Loucy (cell line): ENCODE results near the gene PEMT.
"Not testable (repeated sequence)": the region's sequence is repeated elsewhere in the genome, so short reads cannot be mapped to it uniquely, and the experiment has no call there.

Experiments used
- H2AFZ ChIP-seq: fragments of 200-600 bp; sonication (generic); 2 replicates; pipeline ENCODE4 v1.6.0; 2016; ENCODE audit warnings: antibody characterized with exemption, mild to moderate bottlenecking, low read length, moderate library complexity
- H3F3A ChIP-seq: fragments of 200-600 bp; 2 replicates; pipeline ENCODE4 v1.6.0; 2016; ENCODE audit warnings: antibody characterized with exemption, low read depth, mild to moderate bottlenecking
- H3K27me3 ChIP-seq: fragments of 200-600 bp; sonication (generic); 2 replicates; pipeline ENCODE4 v1.6.1; 2014; ENCODE audit warnings: low read length, mild to moderate bottlenecking; ENCODE audit not compliant: insufficient read depth, poor library complexity, severe bottlenecking
- H3K36me3 ChIP-seq: fragments of 200-600 bp; sonication (generic); 2 replicates; pipeline ENCODE4 v1.6.1; 2016; ENCODE audit warnings: low read length; ENCODE audit not compliant: insufficient read depth
- H3K4me1 ChIP-seq: fragments of 200-600 bp; sonication (generic); 2 replicates; pipeline ENCODE4 v1.5.1; 2014; ENCODE audit warnings: low read length, mild to moderate bottlenecking; ENCODE audit not compliant: insufficient read depth, poor library complexity, severe bottlenecking
- H3K4me2 ChIP-seq: fragments of 200-600 bp; sonication (generic); 2 replicates; pipeline ENCODE4 v1.6.0; 2014; ENCODE audit warnings: antibody characterized with exemption, low read length, low read depth, mild to moderate bottlenecking; ENCODE audit not compliant: poor library complexity, severe bottlenecking
- H3K4me3 ChIP-seq: fragments of 200-600 bp; sonication (generic); 2 replicates; pipeline ENCODE4 v1.5.1; 2014; ENCODE audit warnings: low read length, mild to moderate bottlenecking, mixed read lengths; ENCODE audit not compliant: poor library complexity, severe bottlenecking
- H3K79me2 ChIP-seq: fragments of 200-600 bp; sonication (generic); 2 replicates; pipeline ENCODE4 v1.6.1; 2014; ENCODE audit warnings: low read length; ENCODE audit not compliant: insufficient read depth
- H3K9ac ChIP-seq: fragments of 200-600 bp; sonication (generic); 2 replicates; pipeline ENCODE4 v1.6.0; 2014; ENCODE audit warnings: mild to moderate bottlenecking, low read depth, low read length, moderate library complexity; ENCODE audit not compliant: poor library complexity, severe bottlenecking
- H3K9me2 ChIP-seq: fragments of 200-600 bp; sonication (generic); replicated peaks from 2 replicates; pipeline ENCODE4 v1.6.1; 2016; ENCODE audit warnings: low read depth, low read length, mixed read lengths
- H3K9me3 ChIP-seq: fragments of 200-600 bp; sonication (generic); 2 replicates; pipeline ENCODE4 v1.6.1; 2014; ENCODE audit warnings: mild to moderate bottlenecking, antibody characterized with exemption, low read length, low read depth; ENCODE audit not compliant: insufficient read depth
- H4K20me1 ChIP-seq: fragments of 200-600 bp; sonication (generic); 2 replicates; pipeline ENCODE4 v1.6.0; 2014; ENCODE audit warnings: antibody characterized with exemption, low read length, mild to moderate bottlenecking; ENCODE audit not compliant: insufficient read depth, poor library complexity, severe bottlenecking
- EZH2phosphoT487 ChIP-seq: fragments of 200-600 bp; IDR thresholded peaks from 2 replicates; pipeline ENCODE4 v1.6.1; 2018; ENCODE audit warnings: antibody characterized with exemption, mild to moderate bottlenecking, moderate library complexity, borderline replicate concordance
- TF ChIP-seq, protein P1 (sequence below): fragments of 200-600 bp; sonication (generic); conservative IDR thresholded peaks from 2 replicates; pipeline ENCODE4 v1.5.1; 2014; ENCODE audit warnings: mild to moderate bottlenecking, antibody characterized with exemption, low read length

PEMT gene

DNA sequence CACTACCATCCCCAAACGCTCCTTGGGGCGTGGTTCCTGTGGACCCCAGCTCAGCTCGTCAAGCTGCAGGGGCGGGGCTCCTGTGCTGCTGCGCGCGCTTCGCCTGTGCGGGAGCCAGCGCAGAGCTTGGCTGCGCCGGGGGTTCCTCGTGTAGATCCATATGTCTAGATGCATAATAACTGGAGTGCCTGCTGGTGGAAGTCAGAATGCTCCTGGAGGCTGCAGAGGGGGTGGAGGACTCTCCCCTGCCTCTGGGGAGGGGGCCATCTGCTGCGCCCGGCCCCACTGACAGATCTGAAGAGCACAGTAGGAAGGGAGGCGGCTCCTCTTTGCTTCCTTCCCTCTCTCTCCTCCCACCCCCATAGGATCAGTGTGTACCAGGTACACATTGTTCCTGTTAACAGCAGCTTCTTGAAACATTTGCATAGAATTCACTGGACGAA is 99.9 kb downstream of the PEMT start:
- no peaks in the 10 kb centered on the region for H3K9me3 ChIP-seq
- peaks cover 10% of the 10 kb centered on the region for H3K4me1 ChIP-seq
- no peaks in the 10 kb centered on the region; the same call in 1 of the 2 replicates for H3F3A ChIP-seq
- no peaks in the 10 kb centered on the region for H3K27me3 ChIP-seq
- no peak overlapping the region for H3K4me3 ChIP-seq
- TF ChIP-seq, protein P1, sequence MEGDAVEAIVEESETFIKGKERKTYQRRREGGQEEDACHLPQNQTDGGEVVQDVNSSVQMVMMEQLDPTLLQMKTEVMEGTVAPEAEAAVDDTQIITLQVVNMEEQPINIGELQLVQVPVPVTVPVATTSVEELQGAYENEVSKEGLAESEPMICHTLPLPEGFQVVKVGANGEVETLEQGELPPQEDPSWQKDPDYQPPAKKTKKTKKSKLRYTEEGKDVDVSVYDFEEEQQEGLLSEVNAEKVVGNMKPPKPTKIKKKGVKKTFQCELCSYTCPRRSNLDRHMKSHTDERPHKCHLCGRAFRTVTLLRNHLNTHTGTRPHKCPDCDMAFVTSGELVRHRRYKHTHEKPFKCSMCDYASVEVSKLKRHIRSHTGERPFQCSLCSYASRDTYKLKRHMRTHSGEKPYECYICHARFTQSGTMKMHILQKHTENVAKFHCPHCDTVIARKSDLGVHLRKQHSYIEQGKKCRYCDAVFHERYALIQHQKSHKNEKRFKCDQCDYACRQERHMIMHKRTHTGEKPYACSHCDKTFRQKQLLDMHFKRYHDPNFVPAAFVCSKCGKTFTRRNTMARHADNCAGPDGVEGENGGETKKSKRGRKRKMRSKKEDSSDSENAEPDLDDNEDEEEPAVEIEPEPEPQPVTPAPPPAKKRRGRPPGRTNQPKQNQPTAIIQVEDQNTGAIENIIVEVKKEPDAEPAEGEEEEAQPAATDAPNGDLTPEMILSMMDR, result no peak
- no peak for TF ChIP-seq EZH2phosphoT487
- H3K9ac ChIP-seq, result no peak overlapping the region
- no peak overlapping the region for H2AFZ ChIP-seq
- no peak overlapping the region for H3K4me2 ChIP-seq
- peaks cover 25% of the 10 kb centered on the region; the same call in 1 of the 2 replicates for H3K36me3 ChIP-seq
- no peaks in the 10 kb centered on the region for H3K9me2 ChIP-seq
- H3K79me2 ChIP-seq, result 0 out of 2 replicates have a peak, but pooled peaks cover 7% of the 10 kb centered on the region
- no peaks in the 10 kb centered on the region for H4K20me1 ChIP-seq

DNA sequence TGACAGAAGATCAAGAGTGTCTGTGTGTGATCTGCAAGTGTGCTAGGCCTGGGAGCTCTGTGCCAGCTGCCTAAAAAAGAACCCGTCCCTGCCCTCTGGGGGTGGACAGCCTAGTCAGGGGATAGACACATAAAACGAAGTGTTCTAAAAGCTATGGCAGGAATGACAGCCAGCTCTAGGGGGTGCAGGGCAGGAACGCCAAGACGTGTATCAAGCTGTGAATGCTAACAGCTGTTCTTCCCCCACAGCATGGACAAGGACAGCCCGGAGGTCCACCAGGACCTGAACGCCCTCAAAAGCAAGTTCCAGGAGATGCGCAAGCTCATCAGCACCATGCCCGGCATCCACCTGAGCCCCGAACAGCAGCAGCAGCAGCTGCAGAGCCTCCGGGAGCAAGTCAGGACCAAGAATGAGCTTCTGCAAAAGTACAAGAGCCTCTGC is 100.5 kb downstream of the PEMT start:
- H3K9ac ChIP-seq, result no peak overlapping the region
- H3K27me3 ChIP-seq, result no peaks in the 10 kb centered on the region
- H3K4me3 ChIP-seq, result no peak overlapping the region
- no peaks in the 10 kb centered on the region for H3K9me2 ChIP-seq
- H3K9me3 ChIP-seq, result no peaks in the 10 kb centered on the region
- H3K4me2 ChIP-seq, result no peak overlapping the region
- peaks cover 5% of the 10 kb centered on the region for H3K4me1 ChIP-seq
- no peaks in the 10 kb centered on the region; the same call in 1 of the 2 replicates for H3F3A ChIP-seq
- no peaks in the 10 kb centered on the region for H4K20me1 ChIP-seq
- peaks cover 25% of the 10 kb centered on the region; the same call in 1 of the 2 replicates for H3K36me3 ChIP-seq
- H2AFZ ChIP-seq, result no peak overlapping the region
- TF ChIP-seq, protein P1, result no peak
- no peak for TF ChIP-seq EZH2phosphoT487
- 0 out of 2 replicates have a peak, but pooled peaks cover 7% of the 10 kb centered on the region for H3K79me2 ChIP-seq

DNA sequence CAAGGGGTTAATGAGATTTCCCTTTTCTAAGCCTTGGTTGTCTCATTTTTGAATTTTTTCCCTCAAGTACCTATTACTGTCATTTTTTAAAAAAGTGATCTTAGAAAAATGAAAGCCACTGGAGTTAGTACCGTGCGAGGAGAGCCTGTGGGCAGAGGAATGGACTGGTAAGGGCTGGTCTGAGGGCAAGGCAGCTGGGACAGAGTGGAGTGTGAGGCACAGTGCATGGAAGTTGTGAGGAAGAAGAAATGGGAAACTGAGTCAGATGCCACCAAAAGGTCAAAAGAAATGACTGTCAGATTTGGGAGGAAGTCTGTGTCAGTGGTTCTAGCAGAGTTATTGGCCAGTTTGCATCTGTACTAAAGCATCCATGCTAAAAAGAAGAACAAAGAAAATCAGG is 103.5 kb downstream of the PEMT start:
- TF ChIP-seq, protein P1, result no peak
- no peak for TF ChIP-seq EZH2phosphoT487
- Histone ChIP-seq H3K36me3 (peaks cover 24% of the 10 kb centered on the region; the same call in 1 of the 2 replicates), H3K79me2 (peaks cover 37% of the 10 kb centered on the region), H3K4me2 (no peak overlapping the region), H3K9me3 (no peaks in the 10 kb centered on the region), H2AFZ (no peak overlapping the region), H3F3A (no peaks in the 10 kb centered on the region), H3K9me2 (no peaks in the 10 kb centered on the region), H3K27me3 (no peaks in the 10 kb centered on the region), H3K9ac (no peak overlapping the region), H3K4me3 (no peak overlapping the region), H3K4me1 (peaks cover 13% of the 10 kb centered on the region), H4K20me1 (peaks cover 3% of the 10 kb centered on the region)

DNA sequence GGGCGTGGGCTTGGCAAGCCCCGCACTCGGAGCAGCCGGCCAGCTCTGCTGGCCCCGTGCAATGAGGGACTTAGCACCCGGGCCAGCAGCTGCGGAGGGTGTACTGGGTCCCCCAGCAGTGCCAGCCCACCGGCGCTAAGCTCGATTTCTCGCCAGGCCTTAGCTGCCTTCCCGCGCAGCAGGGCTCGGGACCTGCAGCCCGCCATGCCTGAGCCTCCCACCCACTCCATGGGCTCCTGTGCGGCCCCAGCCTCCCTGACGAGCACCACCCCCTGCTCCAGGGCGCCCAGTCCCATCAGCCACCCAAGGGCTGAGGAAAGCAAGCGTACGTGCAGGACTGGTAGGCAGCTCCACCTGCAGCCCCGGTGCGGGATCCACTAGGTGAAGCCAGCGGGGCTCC is 105.1 kb downstream of the PEMT start:
- not testable (repeated sequence) for H3K9me3 ChIP-seq, H4K20me1 ChIP-seq, H2AFZ ChIP-seq, H3K27me3 ChIP-seq, H3K4me2 ChIP-seq, H3K9ac ChIP-seq, H3F3A ChIP-seq, H3K9me2 ChIP-seq, H3K4me3 ChIP-seq
- H3K4me1 ChIP-seq, result peaks cover 28% of the 10 kb centered on the region
- peaks cover 11% of the 10 kb centered on the region; the same call in 1 of the 2 replicates for H3K36me3 ChIP-seq
- peaks cover 53% of the 10 kb centered on the region for H3K79me2 ChIP-seq
